ENCODE data around the gene TAS2R20.
"Not testable (repeated sequence)": the region's sequence is repeated elsewhere in the genome, so short reads cannot be mapped to it uniquely, and the experiment has no call there.

Gene TAS2R20, protein sequence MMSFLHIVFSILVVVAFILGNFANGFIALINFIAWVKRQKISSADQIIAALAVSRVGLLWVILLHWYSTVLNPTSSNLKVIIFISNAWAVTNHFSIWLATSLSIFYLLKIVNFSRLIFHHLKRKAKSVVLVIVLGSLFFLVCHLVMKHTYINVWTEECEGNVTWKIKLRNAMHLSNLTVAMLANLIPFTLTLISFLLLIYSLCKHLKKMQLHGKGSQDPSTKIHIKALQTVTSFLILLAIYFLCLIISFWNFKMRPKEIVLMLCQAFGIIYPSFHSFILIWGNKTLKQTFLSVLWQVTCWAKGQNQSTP

DNA sequence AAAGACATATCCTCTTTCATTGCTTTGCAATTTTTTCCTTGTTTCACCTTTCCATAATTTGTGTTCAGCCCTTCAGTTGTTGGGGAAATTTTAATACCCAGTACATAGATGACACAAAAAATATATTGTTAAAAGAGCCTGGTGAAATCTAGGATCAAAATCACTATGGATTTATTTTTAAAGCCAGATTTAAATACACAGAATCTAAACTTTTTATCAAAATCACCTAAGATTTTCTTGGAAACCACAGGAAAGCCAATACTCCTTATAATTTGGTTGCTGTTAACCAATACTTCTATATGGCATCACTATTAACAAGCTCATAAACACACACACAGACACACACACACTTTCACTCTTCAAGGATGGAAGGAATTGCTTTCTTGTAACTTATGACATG lies at the start of gene TAS2R20:
TSS of gene TAS2R20 (minus strand) at position 101 of the 400 bp plus-strand sequence. CDS start 429 bp downstream, outside the sequence.
- DNase-seq (ENCODE audit: low read depth) = no peak

- DNase-seq (ENCODE audit: low read depth) = not testable (repeated sequence)
These were observed 43.3 kb upstream of the TAS2R20 start for GRCh38 chr12:11041366-11041765.

GRCh38 chr12:11040162-11040561 lies 42.1 kb upstream of the TAS2R20 start:
- DNase-seq (ENCODE audit: low read depth) = no peak

DNA sequence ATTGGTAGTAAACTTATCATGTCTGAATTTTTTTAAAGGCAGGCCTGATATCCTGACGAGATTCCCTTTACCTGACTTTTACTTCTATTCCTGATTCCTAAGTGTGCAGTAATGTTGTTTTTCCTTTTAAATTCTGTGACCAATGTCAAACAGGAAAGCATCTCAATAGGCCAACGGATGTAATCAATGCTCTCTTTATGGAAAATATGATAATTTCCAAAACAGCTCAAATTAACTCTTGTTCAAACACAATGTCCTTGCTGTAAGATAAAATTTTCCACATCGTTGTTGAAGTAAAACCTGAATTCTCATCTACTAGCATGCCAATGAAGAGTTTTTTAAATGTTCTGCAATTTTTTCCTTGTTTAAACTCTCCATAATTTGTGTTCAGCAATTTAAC lies 41.1 kb upstream of the TAS2R20 start:
- no peak for DNase-seq (ENCODE audit: low read depth)

DNA sequence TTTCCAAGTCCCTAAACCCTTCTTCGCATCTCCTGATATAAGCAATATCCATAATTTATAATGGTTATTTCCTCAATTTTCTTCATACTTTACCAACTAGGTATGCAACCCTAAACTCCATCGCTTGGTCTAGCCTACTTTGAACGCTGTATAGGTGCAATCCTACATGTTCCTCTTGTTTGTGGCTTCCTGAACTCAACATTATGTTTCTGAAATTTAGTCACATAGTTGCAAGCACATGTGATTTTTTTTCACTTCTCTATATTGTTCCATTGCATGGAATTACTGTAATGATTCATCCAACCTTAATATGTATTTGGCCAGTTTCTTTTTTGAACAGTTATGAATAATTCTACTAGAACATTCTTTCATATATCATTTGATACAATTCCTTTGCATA lies 35.9 kb upstream of the TAS2R20 start:
- not testable (repeated sequence) for DNase-seq (ENCODE audit: low read depth)

- DNase-seq (ENCODE audit: low read depth) = no peak
These were observed 33.2 kb upstream of the TAS2R20 start, which contains the start of gene TAS2R31 for GRCh38 chr12:11031307-11031706. TSS of gene TAS2R31 (minus strand) at chr12:11031407. CDS start at chr12:11031335, 72 bp downstream.

- DNase-seq (ENCODE audit: low read depth) = no peak
These were observed 28.0 kb upstream of the TAS2R20 start for GRCh38 chr12:11026118-11026517.

- DNase-seq (ENCODE audit: low read depth) = no peak
These were observed 25.3 kb upstream of the TAS2R20 start for GRCh38 chr12:11023387-11023786.

DNA sequence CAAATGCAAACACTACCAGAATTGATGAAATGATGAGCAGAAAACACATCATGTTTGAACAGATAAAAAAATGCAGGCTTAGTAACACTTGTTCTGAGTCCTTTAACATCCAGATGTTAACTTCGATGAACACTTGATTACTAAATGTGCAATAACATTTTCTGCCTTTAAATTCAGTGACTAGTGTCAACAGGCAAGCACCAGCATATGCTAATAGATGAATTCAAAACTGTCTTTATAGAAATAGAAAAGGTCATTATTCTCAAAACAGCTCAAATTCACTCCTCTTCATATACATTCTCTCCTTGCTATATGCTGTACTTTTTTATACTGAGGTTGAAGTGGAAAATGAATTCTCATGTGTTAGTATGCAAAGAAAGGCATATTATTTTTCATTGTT lies 24.4 kb upstream of the TAS2R20 start, which contains the start of gene TAS2R19:
TSS of gene TAS2R19 (minus strand) at position 101 of the 400 bp plus-strand sequence. CDS start at position 52, 49 bp downstream.
- DNase-seq (ENCODE audit: low read depth) = no peak

DNA sequence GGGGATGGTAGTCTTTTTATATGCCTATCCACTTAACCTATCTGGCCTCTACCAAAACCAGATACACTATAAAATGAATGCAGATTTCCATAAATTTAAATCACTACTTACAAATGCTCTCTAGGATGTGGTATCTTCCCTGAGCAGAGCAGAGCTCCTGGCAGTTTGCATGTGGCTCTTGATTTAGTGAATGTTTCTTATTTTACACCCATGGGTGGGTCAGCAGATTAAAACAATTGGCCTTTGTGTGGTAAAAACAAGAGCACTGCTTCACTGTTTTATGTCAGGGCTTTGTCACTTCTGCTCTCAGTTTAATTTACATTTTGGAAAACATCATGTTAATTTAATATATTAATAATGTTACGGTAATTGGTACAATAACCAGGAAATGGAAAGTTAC lies 18.8 kb upstream of the TAS2R20 start:
- no peak for DNase-seq (ENCODE audit: low read depth)

DNA sequence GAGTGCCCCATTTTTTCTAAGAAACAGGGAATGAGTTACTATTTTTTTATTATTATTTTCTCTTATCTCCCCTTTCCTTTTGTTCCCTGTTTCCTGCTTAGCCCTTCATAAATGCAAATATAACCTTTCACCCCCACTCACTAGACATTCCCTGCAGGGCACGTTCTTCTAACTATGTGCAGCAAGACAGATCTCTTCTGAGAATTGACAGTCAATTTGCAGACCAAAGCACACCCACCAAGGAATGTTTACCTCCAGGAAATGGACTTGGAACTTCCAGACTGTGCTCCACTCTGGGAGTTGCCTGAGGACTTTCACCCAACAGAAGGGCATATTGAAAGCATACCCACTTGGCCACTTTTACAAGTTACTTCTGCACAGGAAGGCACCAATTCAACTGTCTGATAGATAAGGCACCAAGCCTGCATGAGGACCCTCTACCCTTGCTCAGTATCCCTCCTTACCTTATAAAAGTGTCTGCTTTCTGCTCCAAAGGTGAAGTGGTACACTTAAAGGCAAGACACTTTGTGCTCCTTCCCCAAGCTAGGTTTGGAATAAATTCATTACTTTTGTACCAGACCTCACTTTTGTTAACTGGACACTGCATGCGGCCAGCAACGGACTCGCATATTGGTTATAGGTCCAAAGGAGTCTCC lies 17.8 kb upstream of the TAS2R20 start:
- DNase-seq (ENCODE audit: low read depth) = no peak

- peak; percentile 2 for DNase-seq (ENCODE audit: low read depth)
These were observed 16.1 kb upstream of the TAS2R20 start for GRCh38 chr12:11014234-11014633.

- DNase-seq (ENCODE audit: low read depth) = no peak
These were observed 9.5 kb upstream of the TAS2R20 start for GRCh38 chr12:11007608-11008007.

DNA sequence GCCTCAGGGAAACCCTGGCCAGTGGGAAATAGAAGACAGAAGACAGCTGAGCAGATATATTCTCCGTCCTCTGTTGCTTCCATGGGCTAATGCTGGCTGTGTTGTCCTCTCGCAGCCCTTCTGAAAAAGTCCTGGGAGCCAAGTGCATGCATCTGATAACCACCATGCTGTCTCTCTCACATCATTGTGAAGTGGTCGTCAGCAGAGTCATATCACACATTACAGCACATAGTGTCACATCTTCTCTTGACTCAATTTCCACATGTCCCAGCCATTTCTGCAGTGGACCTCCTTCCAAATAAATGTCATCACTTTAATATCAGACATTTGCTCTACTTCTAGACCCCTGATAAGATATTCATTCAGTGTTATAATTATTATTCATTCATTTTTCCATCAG lies 3.8 kb downstream of the TAS2R20 start:
- no peak for DNase-seq (ENCODE audit: low read depth)

- DNase-seq (ENCODE audit: low read depth) = no peak
These were observed 9.0 kb downstream of the TAS2R20 start for GRCh38 chr12:10989107-10989506.

GRCh38 chr12:10986812-10987211 lies 11.3 kb downstream of the TAS2R20 start, which contains the start of gene TAS2R50:
TSS of gene TAS2R50 (minus strand) at chr12:10986912. CDS start at chr12:10986860, 52 bp downstream.
- no peak for DNase-seq (ENCODE audit: low read depth)

GRCh38 chr12:10982244-10982643 lies 15.9 kb downstream of the TAS2R20 start:
- no peak for DNase-seq (ENCODE audit: low read depth)

GRCh38 chr12:10974965-10975364 lies 23.1 kb downstream of the TAS2R20 start:
- DNase-seq (ENCODE audit: low read depth) = no peak

DNA sequence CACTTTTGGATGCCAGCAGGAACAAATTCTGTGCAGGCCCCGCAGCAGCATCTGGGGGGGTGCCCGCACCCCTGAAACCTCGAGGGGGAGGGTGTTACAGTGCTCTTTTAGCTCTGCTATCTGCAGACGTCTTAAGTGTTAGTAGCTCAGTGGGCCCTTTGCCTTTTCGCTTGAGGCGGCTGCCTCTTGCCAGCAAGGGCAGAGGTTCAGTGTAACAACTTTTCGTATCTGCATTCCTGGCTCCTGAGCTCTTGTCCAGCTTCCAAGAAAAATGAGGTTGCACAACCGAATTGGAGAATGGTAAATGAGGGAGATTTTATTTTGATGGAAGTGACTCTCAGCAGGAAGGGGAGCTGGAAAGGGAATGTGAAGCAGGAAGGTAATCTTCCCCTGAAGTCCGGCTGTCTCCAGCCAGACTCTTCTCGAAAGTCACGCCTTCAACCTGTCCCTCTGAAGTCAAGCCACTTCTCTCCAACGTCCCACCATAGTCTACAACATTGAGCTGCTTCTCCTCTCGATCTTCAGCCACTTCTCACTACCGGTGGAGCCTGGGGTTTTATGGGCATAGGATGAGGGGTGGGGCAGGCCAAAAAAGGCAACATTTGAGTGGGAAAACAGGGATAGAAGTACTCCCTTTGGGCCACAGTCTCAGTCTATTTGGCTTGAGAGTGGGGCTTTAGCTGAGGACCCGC lies 29.2 kb downstream of the TAS2R20 start:
- DNase-seq (ENCODE audit: low read depth) = peak; percentile 18

DNA sequence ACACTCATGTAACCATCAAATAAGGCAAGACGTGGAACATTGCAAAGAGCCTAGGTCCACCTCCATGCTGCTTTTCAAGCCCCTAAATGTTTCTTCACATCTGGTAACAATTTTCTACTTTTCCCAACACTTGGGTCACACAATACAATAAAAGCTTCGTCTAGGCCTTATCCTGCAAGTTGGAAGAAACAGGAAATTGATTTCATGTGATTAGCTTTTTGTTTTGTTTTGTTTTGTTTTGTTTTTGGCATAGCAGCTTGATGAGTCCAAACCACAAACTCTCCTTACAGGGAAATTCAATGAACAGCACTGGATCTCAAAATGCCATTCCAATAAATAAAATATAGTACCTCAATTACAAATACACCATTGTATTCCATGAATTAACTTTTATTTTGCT lies 30.7 kb downstream of the TAS2R20 start:
- DNase-seq (ENCODE audit: low read depth) = peak; percentile 22

DNA sequence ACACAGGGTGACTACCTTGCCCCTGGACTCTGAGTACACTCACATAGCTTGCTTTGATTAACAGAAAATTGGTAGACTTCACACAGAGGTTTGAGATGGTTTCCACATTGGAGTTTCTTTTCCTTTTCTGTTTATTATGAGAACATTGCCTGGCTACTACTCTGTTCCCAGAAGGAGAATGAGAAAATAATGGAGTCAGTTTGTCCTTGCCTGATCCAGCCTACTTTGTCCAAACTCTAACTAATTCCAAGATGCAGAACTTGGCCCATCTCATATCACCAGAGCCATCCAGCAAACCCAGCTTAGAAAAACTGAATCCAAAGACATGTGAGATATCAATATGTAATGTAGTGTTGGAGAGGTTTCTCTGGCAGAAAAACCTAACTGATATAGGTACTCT lies 31.8 kb downstream of the TAS2R20 start:
- DNase-seq (ENCODE audit: low read depth) = no peak

DNA sequence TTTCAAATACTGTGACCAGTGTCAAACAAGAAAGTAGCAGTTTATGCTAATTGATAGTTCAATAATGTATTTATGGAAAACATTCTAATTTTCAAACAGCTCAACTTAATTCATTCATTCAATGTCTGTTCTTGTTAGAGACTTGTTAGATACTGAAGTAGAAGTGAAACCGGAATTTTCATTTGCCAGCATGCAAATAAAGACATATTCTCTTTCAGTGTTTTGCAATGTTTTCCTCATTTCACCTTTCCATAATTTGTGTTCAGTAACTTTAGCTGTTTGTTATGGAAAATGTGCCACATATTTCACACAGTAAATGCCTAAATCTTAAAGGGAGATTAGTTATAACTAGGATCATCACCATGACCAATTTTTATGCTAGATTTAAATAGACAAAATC lies 32.6 kb downstream of the TAS2R20 start:
- DNase-seq (ENCODE audit: low read depth) = peak; percentile 3

DNA sequence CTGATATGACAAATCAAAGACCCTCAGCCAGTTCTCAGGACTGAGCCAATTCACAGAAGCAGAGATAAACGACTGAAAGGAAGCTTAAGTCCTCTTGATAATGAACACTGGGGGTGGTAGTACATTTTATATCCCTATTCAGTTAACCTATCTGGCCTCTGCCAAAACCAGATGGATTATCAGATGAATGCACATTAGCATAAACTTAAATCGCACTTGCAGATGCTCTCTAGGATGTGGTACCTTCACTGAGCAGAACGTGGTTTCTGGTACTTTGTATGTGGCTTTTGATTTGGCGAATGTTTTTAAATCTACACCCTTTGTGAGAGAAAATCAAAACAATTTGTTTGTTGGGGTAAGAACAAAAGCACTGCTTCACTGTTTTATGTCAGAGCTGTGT lies 37.9 kb downstream of the TAS2R20 start:
- DNase-seq (ENCODE audit: low read depth) = no peak

All from stromal cell of bone marrow (primary cell).